HepG2 (cell line): ENCODE data around the gene STX5. TPM values are rescaled to one million over a fixed set of nuclear protein-coding genes. Genes with fewer than 3 reads are reported as not detected.

Source experiments
- AFF4 ChIP-seq: sonication (generic); formaldehyde crosslinking; IDR thresholded peaks from 2 replicates; pipeline ENCODE4 v1.4.0; 2020; ENCODE audit warnings: missing genetic modification reagents
- FOXO4 ChIP-seq: sonication (generic); formaldehyde crosslinking; conservative IDR thresholded peaks from 2 replicates; pipeline ENCODE4 v1.8.1; 2023; ENCODE audit warnings: missing genetic modification reagents
- GABPB1 ChIP-seq: IDR thresholded peaks from 2 replicates; pipeline ENCODE4 v1.6.1; 2016; ENCODE audit warnings: mild to moderate bottlenecking, missing genetic modification reagents, moderate library complexity, missing compliant biosample characterization
- HDAC1 ChIP-seq: sonication (generic); formaldehyde crosslinking; IDR thresholded peaks from 2 replicates; pipeline ENCODE4 v1.5.1; 2020; ENCODE audit warnings: mild to moderate bottlenecking, missing genetic modification reagents
- MXI1 ChIP-seq: IDR thresholded peaks from 3 replicates; pipeline ENCODE4 v1.6.1; 2012; ENCODE audit warnings: low read depth, low read length, inconsistent platforms, borderline replicate concordance
- PBX3 ChIP-seq: sonication (generic); formaldehyde crosslinking; IDR thresholded peaks from 2 replicates; pipeline ENCODE4 v1.8.1; 2023; ENCODE audit warnings: missing genetic modification reagents, inconsistent platforms, borderline replicate concordance
- RAD21 ChIP-seq: fragments of 450-650 bp; formaldehyde crosslinking; IDR thresholded peaks from 2 replicates; pipeline ENCODE4 v1.5.0; 2020; ENCODE audit warnings: mild to moderate bottlenecking
- SIX1 ChIP-seq: sonication (generic); formaldehyde crosslinking; IDR thresholded peaks from 2 replicates; pipeline ENCODE4 v1.4.0; 2020; ENCODE audit warnings: missing genetic modification reagents, borderline replicate concordance
- SNAPC4 ChIP-seq: sonication (generic); formaldehyde crosslinking; IDR thresholded peaks from 2 replicates; pipeline ENCODE4 v1.4.0; 2020; ENCODE audit warnings: mild to moderate bottlenecking, missing genetic modification reagents
- TAF1 ChIP-seq: sonication (generic); formaldehyde crosslinking; IDR thresholded peaks from 2 replicates; pipeline ENCODE4 v1.4.0; 2020; ENCODE audit warnings: missing genetic modification reagents
- TCF7L2 ChIP-seq: IDR thresholded peaks from 2 replicates; pipeline ENCODE4 v1.6.1; 2011; ENCODE audit warnings: mild to moderate bottlenecking, low read depth, low read length, moderate library complexity
- TSC22D2 ChIP-seq: sonication (generic); formaldehyde crosslinking; IDR thresholded peaks from 2 replicates; pipeline ENCODE4 v1.5.1; 2020; ENCODE audit warnings: missing genetic modification reagents, mild to moderate bottlenecking, borderline replicate concordance
- ZBTB26 ChIP-seq: IDR thresholded peaks from 2 replicates; pipeline ENCODE4 v1.6.1; 2016; ENCODE audit warnings: missing compliant biosample characterization, missing genetic modification reagents, borderline replicate concordance
- ZNF552 ChIP-seq: sonication (generic); formaldehyde crosslinking; IDR thresholded peaks from 2 replicates; pipeline ENCODE4 v1.9.0; 2022; ENCODE audit warnings: missing genetic modification reagents, mild to moderate bottlenecking, borderline replicate concordance
- ZNF772 ChIP-seq: sonication (generic); formaldehyde crosslinking; IDR thresholded peaks from 2 replicates; pipeline ENCODE4 v1.5.0; 2020; ENCODE audit warnings: mild to moderate bottlenecking, missing genetic modification reagents
- polyA plus RNA-seq, 8 experiments: library from polyadenylated mRNA; depleted of rRNA in 3 of 8; stranded (reverse) in 7 of 8; unstranded in 1 of 8; fragments of >200 nt; fragmentation: Illumina TruSeq in 4 of 8; extraction: Trizol in 4 of 8; gene quantifications; 2 replicates each; pipeline versions ENCODE4 v1.2.1 to v1.2.3, GENCODE V29; 2011 to 2016; ENCODE audit warnings: low read depth in 4 of 8, missing spikeins in 1 of 8, mixed read lengths in 1 of 8; ENCODE audit not compliant: insufficient read depth in 1 of 8
- total RNA-seq, 5 experiments: library from RNA; depleted of rRNA; stranded (reverse); fragments of >200 nt; fragmentation: Illumina TruSeq; extraction: Trizol; gene quantifications; 2 replicates each; pipeline ENCODE4 v1.2.3, GENCODE V29; 2016; ENCODE audit warnings: low read depth in 1 of 5

STX5 gene
- total and polyA plus RNA-seq, 2 of the 13 experiments (the other 11 are each of a cell fraction or from before 2014, with no cell fraction given): 26.9 to 30.0 TPM

DNA sequence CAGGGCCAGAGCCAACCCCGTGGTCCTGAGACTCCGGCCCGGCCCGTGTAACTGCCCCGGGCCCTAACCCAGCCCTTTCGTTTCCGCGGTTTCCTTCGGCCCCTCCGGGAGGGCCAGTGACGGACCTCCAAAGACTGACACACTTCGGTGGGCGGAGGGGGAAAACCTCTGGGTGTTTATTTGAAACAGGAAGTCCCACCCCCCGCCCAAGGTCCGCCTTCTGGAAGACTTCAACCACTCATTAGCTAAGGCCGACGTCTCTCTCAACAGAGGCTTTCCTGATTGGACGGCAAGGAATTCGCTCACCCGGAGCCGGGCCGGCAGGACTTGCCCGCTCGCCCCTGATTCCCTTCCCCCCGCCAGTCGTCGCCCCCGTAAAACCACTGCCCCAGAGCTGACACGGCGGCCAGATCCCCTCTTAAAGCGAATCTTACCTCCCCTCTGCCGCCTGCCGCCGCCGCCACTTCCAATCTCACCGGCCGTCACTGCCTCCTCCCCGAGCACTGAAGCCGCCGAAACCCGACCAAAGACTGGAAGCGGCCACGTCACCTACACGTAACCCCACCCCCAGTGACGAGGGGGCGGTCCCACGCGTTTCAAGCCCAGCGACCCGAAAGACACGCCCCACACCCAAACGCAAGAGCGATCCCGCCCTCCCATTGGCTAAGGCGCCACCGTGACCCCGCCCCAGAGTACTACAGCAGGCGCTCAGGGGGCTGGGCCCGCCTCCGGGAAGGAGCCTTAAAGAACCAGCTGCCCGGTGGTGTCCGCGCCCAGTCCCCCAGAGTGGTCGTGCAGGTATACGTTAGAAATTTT is at the start of gene STX5 (continued):
- TF ChIP-seq SIX1 (no peak), HDAC1 (CRISPR knock-in tag) (no peak; the same call in 1 of the 2 replicates), TCF7L2 (no peak), TAF1 (CRISPR knock-in tag) (peak; percentile 76), SNAPC4 (peak; percentile 82), TSC22D2 (CRISPR knock-in tag) (0 out of 2 replicates have a peak, but pooled peaks have one; percentile 57), ZNF552 (CRISPR knock-in tag) (no peak), GABPB1 (CRISPR knock-in tag) (peak; percentile 94), MXI1 (peak; percentile 70; the same call in 1 of the 3 replicates), RAD21 (CRISPR knock-in tag) (no peak), PBX3 (CRISPR knock-in tag) (peak; percentile 33; the same call in 1 of the 2 replicates), FOXO4 (CRISPR knock-in tag) (no peak), AFF4 (CRISPR knock-in tag) (no peak), ZNF772 (CRISPR knock-in tag) (no peak), ZBTB26 (no peak)
